HG02678 (cell line): ENCODE measurements around the gene MRPL20.
"Not testable (repeated sequence)": the region's sequence is repeated elsewhere in the genome, so short reads cannot be mapped to it uniquely, and the experiment has no call there.

Experiments
- ATAC-seq: cut with Tn5 transposase; IDR thresholded peaks from one replicate; pipeline ENCODE4 v1.9.1; 2021; ENCODE audit warnings: mild to moderate bottlenecking, moderate library complexity; ENCODE audit not compliant: unreplicated experiment

Gene MRPL20

GRCh38 chr1:1411626-1412025, 4.5 kb upstream of the MRPL20 start:
- ATAC-seq, result no peak

GRCh38 chr1:1410238-1410637, 3.1 kb upstream of the MRPL20 start:
- not testable (repeated sequence) for ATAC-seq

- ATAC-seq, result peak; percentile 16
Observed at GRCh38 chr1:1407636-1408318, 684 bp upstream of the MRPL20 start.

GRCh38 chr1:1406101-1406820, 832 bp downstream of the MRPL20 start:
- no peak for ATAC-seq

GRCh38 chr1:1403653-1404052, 3.4 kb downstream of the MRPL20 start:
- ATAC-seq, result no peak

- ATAC-seq, result not testable (repeated sequence)
Observed at GRCh38 chr1:1402901-1403392, 4.1 kb downstream of the MRPL20 start.

GRCh38 chr1:1402072-1402900, 4.8 kb downstream of the MRPL20 start:
- no peak for ATAC-seq

GRCh38 chr1:1401457-1402010, 5.6 kb downstream of the MRPL20 start:
- ATAC-seq, result no peak

GRCh38 chr1:1400576-1401456, 6.3 kb downstream of the MRPL20 start:
- ATAC-seq, result no peak

GRCh38 chr1:1399872-1400575, 7.1 kb downstream of the MRPL20 start:
- no peak for ATAC-seq

- ATAC-seq, result peak; percentile 94
Observed at GRCh38 chr1:1399187-1399871, 7.8 kb downstream of the MRPL20 start, which contains the start of gene CCNL2. Gene CCNL2, minus strand, starts transcription at chr1:1399335. Its CDS starts 29 bp downstream, at chr1:1399306.

- ATAC-seq, result peak; percentile 4
Observed at GRCh38 chr1:1398677-1399186, 8.4 kb downstream of the MRPL20 start.

GRCh38 chr1:1397839-1398523, 9.1 kb downstream of the MRPL20 start:
- ATAC-seq, result no peak

- no peak for ATAC-seq
Observed at GRCh38 chr1:1395166-1395565, 11.9 kb downstream of the MRPL20 start.

GRCh38 chr1:1394116-1394515, 13.0 kb downstream of the MRPL20 start:
- ATAC-seq, result no peak

- ATAC-seq, result no peak
Observed at GRCh38 chr1:1393428-1393827, 13.7 kb downstream of the MRPL20 start.

- no peak for ATAC-seq
Observed at GRCh38 chr1:1393014-1393413, 14.1 kb downstream of the MRPL20 start.

- ATAC-seq, result no peak
Observed at GRCh38 chr1:1391225-1391624, 15.9 kb downstream of the MRPL20 start.
